Measurements from ENCODE around the gene AGK.

- TF ChIP-seq, protein P1, sequence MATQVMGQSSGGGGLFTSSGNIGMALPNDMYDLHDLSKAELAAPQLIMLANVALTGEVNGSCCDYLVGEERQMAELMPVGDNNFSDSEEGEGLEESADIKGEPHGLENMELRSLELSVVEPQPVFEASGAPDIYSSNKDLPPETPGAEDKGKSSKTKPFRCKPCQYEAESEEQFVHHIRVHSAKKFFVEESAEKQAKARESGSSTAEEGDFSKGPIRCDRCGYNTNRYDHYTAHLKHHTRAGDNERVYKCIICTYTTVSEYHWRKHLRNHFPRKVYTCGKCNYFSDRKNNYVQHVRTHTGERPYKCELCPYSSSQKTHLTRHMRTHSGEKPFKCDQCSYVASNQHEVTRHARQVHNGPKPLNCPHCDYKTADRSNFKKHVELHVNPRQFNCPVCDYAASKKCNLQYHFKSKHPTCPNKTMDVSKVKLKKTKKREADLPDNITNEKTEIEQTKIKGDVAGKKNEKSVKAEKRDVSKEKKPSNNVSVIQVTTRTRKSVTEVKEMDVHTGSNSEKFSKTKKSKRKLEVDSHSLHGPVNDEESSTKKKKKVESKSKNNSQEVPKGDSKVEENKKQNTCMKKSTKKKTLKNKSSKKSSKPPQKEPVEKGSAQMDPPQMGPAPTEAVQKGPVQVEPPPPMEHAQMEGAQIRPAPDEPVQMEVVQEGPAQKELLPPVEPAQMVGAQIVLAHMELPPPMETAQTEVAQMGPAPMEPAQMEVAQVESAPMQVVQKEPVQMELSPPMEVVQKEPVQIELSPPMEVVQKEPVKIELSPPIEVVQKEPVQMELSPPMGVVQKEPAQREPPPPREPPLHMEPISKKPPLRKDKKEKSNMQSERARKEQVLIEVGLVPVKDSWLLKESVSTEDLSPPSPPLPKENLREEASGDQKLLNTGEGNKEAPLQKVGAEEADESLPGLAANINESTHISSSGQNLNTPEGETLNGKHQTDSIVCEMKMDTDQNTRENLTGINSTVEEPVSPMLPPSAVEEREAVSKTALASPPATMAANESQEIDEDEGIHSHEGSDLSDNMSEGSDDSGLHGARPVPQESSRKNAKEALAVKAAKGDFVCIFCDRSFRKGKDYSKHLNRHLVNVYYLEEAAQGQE (IDR thresholded peaks at IDR 0.05; ENCODE audit: unreplicated experiment), result no peak
- TF ChIP-seq CTCF (conservative IDR thresholded peaks at IDR 0.05; ENCODE audit: low read depth in 2 of 2), result no peak
Measured at GRCh38 chr7:141567432-141567831, 16.2 kb downstream of the AGK start.
